ENCODE data around the gene SMARCAL1.
"Not testable (repeated sequence)": the region's sequence is repeated elsewhere in the genome, so short reads cannot be mapped to it uniquely, and the experiment has no call there.

SMARCAL1 gene

GRCh38 chr2:216503159-216503629 lies 90.9 kb downstream of the SMARCAL1 start:
- DNase-seq, result no peak

DNA sequence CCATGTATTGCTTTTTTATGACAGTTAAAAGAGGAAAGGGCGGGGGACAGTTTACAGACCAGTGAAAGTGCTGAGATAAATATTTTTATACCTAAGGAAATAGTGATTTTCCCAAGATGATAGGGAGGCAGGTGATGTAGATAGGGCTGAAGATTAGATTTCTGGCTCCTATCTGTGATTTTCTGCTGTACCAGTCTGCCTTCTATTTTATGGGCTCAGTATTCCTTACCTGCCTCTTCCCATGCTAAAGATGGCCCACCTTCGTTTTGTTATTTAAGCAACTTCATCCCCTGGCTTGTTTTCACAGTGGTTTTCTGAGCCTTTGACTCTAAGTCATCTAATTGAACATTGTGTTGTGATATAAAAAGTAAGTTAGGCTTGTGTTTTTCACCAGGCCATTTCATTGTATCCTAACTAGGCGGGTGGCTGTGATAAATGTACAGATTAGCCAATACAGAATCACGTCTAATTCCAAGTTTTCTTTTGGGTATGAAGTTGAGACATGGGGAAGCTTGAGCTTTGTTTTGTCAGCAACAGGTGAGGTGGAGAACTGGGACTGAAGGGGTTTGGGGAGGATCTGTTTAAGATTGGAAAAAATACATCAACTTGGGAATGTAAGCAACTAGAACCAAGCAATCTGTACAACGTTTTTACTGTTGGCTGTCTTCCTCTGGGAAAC lies 91.6 kb downstream of the SMARCAL1 start:
- DNase-seq, result no peak

- DNase-seq, result no peak
These were observed 92.1 kb downstream of the SMARCAL1 start for GRCh38 chr2:216504376-216504762.

DNA sequence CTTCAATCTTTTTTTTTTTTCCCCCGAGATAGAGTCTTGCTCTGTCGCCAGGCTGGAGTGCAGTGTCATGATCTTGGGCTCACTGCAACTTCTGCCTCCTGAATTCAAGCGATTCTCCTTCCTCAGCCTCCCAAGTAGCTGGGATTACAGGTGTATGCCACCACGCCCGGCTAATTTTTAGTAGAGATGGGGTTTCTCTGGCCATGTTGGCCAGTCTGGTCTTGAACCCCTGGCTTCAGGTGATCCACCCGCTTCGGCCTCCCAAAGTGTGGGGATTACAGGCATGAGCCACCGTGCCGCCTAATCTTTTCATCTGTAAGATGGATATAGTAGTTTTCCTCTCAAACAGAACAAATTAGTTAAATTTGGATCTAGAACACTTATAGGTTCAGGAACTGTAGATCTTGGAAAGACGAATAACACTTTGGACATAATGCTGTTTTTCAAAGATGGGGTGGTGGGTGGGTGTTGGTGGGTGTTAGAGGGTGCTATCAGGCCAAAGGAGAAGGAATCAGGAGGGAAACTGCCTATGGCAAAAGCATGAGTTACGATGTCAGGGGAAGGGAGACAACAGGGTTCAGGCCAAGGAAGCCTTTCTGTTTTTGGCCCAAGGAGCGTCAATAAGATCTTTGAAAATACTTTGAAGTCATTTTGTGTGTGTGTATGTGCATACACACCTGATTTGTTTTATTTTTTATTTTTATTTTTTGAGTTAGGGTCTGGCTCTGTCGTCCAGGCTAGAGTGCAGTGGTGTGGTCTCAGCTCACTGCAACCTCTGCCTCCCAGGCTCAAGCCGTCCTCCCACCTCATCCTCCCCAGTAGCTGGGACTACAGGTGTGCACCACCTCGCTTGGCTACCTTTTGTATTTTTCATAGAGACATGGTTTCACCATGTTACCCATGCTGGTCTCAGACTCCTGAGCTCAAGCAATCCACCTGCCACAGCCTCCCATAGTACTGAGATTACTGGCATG lies 93.1 kb downstream of the SMARCAL1 start:
- DNase-seq, result no peak

DNA sequence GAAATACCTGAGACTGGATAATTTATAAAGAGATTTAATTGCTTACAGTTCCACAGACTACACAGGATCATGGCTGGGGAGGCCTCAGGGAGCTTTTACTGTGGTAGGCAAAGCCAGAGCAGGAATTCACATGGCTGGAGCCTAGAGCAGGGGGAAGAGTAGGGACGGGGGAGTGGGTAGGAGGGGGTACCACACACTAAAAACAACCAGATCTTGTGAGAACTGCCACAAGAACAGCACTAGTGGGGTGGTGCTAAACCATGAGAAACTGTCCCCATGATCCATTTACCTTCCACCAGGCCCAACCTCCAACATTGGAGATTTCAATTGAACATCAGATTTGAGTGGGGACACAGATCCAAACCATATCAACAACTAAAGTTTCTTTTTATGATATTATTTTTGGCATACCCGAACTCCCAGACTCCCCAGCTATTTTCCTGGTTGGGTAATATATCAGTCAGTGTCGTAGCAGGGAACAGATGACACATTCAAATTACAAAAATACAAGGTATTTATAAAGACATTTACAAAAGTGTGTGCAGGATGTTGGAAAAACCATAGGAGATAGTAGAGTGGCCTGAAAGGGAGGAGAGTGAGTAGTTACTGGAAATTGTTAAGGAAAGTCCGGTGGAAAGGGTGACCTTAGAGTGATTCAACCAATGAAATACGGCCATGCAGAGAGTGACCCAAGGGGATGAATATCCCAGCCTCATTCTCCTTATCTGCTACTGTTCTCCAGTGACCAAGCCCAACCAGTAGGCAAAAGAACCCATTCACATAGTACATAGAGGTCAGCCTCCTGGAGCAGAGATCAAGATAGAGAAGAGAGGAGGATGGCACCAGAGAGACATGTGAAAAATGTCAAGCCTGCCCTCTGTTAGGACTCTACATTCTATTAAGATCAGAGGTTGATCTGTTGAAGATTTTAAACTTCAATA lies 95.2 kb downstream of the SMARCAL1 start:
- DNase-seq, result no peak

DNA sequence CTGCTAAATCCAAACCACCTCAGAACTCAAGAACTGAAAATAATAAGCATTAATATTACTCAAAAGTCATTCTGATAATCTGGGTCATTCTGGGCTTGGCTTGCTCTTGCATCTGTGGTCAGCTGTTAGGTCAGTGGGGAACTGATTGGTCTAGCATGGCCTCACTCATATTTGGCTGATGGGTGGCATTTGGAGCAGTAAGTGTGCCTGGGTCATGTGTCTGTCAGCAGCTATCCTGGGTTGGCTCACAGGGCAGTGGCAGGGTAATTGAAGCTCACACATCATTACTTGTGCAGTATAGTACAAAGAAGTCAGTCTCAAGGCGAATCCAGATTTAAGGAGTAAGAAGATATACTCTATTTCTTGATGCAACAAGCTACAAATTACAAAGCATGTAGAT lies 95.9 kb downstream of the SMARCAL1 start:
- DNase-seq, result no peak

DNA sequence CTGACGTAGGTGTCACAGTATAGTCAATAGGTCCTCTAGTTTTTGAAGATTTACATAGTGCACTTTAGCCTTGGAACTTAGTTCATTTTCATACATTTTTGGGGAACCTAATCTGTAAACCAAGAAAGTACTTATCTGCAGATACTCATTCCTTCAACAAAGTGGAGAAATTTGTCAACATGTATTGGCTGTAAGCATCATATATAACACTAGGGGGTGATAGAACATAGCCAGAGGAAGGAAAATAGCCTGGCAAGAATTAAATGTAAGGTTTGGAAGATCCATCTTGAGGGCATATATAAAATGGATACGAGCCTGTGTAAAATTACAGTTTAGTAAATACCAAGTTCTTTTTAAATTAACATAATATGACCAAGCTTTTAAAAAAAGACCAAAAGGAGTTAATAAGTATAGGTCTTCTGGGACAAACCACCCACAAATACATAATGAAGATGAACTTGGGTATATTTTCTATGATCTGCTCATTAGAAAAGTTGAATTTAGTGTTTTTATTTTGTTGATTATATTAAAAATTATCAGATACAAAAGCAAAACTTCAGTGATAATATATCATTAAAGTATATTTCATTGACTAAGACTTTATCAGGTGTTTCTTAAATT lies 104.6 kb downstream of the SMARCAL1 start:
- DNase-seq, result peak; percentile 61

GRCh38 chr2:216517447-216518225 lies 105.4 kb downstream of the SMARCAL1 start:
- peak; percentile 71 for DNase-seq

DNA sequence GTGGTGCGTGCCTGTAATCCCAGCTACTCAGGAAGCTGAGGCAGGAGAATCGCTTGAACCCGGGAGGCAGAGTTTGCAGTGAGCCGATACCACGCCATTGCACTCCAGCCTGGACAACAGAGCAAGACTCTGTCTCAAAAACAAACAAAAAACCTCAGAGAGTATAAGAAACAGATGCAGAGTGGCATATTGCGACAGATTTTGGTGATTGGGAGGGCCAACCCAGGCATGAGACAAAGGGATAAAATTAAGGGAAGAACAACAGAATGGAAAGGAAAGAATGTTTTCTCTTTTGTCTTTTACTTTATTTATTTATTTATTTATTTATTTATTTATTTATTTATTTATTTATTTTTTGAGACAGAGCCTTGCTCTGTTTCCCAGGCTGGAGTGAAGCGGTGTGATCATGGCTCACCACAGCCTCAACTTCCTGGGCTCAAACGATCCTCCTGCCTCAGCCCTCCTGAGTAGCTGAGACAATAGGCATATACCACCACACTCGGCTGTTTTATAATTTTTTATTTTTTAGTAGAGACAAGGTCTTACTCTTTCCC lies 106.4 kb downstream of the SMARCAL1 start:
- not testable (repeated sequence) for DNase-seq

DNA sequence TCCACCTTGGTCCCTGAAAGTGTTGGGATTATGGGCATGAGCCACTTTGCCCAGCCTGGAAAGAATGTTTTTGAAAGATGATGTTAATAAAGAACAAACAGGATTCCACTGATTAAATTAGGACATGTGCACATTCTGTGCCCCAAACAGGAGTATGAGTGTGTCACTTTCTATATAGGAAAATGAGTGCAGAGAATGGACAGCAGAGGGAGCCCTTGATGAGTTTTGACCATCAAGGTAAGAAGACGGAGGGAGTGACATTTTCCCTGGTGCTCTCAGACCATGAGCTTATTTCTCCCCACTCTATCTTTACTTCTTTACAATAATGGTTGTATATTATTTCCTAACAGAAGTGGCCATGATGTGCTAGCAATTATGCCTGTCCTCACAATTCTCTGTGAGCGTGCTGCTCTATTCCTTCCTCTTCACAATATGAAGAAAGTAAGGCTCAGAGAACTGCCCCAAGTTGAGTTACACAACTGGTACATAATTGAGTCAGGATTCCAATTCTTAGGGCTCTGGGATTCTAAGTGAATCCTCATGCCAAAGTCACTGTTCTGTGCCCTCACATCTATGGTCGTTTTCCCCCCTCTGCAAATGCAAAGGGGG lies 107.0 kb downstream of the SMARCAL1 start:
- DNase-seq, result peak; percentile 84

DNA sequence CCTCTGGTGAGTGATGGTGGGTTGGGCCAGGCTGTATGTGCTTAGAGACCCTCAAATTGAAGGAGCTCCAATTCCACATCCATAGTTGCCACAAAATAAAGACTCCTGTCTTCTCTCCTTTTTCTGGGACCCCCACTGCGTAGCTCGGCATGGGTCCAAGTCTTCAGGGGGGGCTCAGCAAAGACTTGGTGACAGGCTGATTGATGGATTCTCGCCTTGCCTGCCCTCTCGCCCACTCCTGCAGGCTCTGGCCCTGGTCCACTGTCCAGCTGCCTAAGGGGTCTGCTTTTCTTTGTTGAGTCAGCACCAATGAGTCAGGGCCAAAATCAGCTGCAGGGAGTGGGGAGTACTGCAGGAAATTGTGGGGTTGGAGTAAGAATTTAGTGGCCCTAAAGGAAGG lies 107.8 kb downstream of the SMARCAL1 start:
- no peak for DNase-seq

GRCh38 chr2:216522892-216523502 lies 110.7 kb downstream of the SMARCAL1 start:
- DNase-seq, result no peak

DNA sequence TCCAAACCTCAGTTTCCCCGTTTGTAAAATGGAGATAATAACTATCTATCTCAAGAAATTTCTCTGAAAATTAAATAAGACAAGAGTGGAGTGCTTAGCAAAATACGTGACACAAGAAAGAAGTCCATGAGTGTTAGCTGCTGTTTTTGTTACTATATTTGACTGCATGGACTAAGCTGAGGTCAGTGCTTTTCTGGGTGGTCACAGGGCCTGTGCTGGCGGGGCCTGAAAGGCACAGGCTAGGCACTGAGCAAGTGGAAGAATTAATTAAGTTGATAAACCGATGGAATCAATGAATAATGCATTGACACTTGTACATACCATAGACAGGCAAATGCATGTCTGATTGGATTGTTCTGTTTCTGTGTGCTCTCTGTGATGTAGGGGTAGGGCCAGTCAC lies 113.7 kb downstream of the SMARCAL1 start:
- no peak for DNase-seq

DNA sequence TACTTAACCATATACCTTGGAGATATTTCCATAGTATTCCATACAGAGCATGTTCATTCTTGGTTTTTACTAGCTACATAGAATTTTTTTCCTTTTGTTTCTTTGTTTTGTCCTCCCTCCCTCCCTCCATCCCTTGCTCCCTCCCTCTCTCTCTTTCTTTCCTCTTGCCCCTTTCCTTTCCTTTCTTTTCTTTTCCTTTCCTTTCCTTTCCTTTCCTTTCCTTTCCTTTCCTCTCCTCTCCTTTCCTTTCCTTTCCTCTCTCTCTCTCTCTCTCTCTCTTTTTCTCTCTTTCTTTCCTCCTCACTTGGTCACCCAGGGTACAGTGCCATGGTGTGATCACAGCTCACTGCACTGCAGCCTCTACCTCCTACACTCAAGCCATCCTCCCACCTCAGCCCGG lies 114.7 kb downstream of the SMARCAL1 start:
- DNase-seq, result no peak

- no peak for DNase-seq
These were observed 115.3 kb downstream of the SMARCAL1 start for GRCh38 chr2:216527600-216527999.

DNA sequence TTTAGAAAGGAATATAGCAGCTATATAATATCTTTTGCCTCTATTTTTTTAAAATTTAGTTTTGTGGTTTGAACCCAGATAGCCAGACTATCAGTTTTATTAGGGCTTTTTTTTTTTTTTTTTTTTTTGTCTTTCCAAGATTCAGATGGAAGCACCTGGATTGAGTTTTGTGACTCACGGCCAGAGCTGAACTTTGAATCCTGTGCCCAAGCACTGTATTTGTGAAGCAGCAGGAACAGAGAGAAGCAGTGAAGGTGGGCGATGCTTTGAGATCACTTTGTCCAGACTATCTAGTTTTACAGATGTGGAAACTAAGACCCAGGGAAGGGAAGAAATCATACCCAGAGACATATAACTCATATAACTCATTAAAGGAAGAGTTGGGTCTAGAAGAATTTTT lies 120.3 kb downstream of the SMARCAL1 start:
- no peak for DNase-seq
